ENCODE results near the gene PHACTR2.

Gene PHACTR2

DNA sequence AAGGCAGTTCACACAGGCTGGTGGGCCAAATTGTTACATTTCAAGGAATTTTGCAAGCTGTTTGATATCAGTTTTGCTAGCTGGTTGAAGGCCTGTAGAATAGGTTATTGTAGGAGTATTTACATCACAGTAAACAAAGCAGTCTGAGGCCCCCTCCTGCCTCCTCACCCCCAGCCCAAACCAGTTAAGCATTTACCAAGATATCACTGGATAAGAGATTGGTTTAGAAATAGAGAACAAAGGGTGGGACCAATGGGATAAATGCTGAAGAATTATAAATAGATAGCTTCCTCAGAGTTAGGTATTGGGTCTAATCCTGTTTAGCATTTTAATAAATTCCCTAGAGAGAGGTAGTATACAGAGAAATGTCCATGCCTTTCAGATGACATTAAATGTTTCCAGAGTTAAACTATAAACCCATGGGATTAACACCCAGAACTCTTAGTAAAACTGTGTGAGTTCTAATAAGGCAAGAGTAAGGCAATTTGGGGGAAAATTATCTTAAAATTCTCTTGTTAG lies 2.3 kb upstream of the PHACTR2 start:
- DNase-seq (ENCODE audit: low spot score), result no peak

GRCh38 chr6:143675946-143676345 lies 1.8 kb upstream of the PHACTR2 start:
- DNase-seq (ENCODE audit: low spot score), result no peak

GRCh38 chr6:143676437-143677045 lies 1.2 kb upstream of the PHACTR2 start:
- DNase-seq (ENCODE audit: low spot score), result no peak

DNA sequence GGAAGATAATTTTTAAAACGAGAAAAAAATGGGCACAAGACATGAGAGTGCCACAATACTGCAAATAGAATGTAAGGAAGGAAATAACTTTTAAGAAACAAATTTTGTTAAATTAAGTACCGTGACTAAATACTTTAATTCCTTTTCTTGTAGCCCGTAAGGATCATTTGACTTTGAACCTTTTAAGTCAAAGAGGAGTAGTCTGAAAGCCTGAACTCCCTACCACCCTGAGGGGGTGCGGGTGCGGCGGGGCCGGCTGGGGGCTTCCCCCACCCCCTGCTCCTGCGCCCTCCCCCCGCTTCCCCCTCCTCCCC lies 231 bp upstream of the PHACTR2 start:
- DNase-seq (ENCODE audit: low spot score), result no peak

- DNase-seq (ENCODE audit: low spot score), result no peak
Measured at GRCh38 chr6:143679041-143679440, 1.3 kb downstream of the PHACTR2 start.

DNA sequence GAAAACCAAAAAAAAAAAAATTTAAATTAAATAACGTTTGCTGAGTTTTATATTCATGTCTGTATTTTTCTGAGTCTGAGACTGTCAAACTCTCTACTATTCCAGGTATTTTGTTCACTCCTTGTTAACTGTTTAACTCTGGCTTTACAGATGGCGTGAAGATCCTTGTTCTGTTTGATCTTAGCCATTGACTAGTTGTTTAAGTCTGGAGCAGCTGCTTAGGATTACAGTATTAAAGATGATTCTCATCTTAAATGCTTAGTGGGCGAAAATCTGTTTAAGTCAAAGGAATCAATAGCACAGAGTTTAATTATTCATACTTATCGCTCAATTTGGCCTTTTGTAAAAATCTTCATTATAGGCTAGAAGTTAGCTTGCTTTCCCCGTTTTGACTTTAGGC lies 2.4 kb downstream of the PHACTR2 start:
- no peak for DNase-seq (ENCODE audit: low spot score)

- no peak for DNase-seq (ENCODE audit: low spot score)
Measured at GRCh38 chr6:143682805-143683204, 5.0 kb downstream of the PHACTR2 start.

- DNase-seq (ENCODE audit: low spot score), result no peak
Measured at GRCh38 chr6:143684486-143684885, 6.7 kb downstream of the PHACTR2 start.

- DNase-seq (ENCODE audit: low spot score), result no peak
Measured at GRCh38 chr6:143685653-143686052, 7.9 kb downstream of the PHACTR2 start.

DNA sequence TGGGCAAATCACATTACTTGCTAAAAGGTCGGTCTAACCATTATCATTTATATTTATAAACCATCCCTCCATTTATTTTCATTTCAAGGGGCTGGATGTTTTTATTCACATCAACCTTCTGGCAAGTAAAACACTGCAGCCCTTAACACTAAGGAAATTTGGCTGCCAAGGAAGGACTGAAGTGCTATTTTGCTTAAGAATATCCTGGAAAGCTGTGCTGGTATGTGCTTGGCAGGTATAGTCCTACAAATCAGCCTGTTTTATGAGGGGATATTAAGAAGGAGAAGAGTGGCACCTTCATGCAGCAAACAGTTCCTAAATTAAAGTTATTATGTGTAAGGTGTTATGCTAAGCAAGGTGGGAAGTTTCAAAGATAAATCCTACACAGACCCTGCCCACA lies 9.8 kb downstream of the PHACTR2 start:
- DNase-seq (ENCODE audit: low spot score), result no peak

GRCh38 chr6:143688681-143689080 lies 10.9 kb downstream of the PHACTR2 start:
- DNase-seq (ENCODE audit: low spot score), result no peak

GRCh38 chr6:143689852-143690251 lies 12.1 kb downstream of the PHACTR2 start:
- no peak for DNase-seq (ENCODE audit: low spot score)

GRCh38 chr6:143691155-143691554 lies 13.4 kb downstream of the PHACTR2 start:
- no peak for DNase-seq (ENCODE audit: low spot score)

DNA sequence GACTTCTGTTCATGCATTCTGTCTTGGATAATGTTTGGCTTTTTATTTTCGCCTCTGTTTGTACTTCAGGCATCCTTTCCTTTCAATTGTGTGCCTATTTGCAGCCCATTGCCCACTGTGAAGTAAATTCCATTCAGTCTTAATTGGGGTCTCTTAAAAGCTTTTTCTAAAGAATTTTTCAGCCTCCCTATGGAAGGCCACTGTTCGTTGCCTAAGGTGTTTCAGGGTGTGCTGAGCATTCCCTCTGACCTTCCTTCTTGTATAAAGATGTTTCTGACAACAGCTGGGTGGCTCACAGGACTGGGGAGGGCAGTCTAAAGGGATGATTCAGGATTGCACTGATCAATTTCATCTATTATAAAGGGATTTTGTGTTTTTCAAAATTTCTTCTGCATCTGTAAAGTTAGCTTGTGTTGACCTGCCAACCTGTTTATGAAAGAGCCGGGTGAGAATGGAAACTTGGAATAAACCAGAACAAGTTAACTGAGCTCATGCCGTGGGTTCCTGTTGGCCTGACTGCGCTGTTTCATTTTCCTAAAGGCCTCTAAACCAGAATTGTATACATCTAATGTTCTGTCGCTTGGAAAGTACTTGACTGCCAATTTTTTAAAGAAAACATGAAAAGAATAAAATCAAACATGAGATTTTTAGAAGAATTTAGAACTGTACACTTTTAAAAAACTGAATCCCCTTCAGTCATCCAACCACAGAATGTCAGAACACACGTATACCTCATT lies 14.3 kb downstream of the PHACTR2 start:
- no peak for DNase-seq (ENCODE audit: low spot score)

DNA sequence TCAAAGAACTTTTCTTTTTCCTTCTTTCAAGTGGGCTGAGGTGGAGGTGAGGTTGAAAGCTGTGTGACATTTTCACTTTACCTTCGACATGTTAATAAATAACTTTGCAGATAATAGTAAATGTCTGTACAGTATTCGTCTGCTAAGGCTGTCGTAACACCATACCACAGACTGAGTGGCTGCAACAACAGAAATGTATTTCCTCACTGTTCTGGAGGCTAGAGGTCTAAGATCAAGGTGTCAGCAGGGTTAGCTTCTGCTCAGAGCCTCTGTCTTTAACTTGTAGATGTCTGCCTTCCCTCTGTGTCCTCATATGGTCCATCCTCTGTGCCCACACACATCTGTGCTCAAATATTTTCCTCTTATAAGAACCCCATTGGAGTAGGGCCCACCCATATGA lies 14.9 kb downstream of the PHACTR2 start:
- DNase-seq (ENCODE audit: low spot score), result no peak

GRCh38 chr6:143694013-143694412 lies 16.2 kb downstream of the PHACTR2 start:
- no peak for DNase-seq (ENCODE audit: low spot score)

GRCh38 chr6:143694560-143694959 lies 16.8 kb downstream of the PHACTR2 start:
- DNase-seq (ENCODE audit: low spot score), result no peak

DNA sequence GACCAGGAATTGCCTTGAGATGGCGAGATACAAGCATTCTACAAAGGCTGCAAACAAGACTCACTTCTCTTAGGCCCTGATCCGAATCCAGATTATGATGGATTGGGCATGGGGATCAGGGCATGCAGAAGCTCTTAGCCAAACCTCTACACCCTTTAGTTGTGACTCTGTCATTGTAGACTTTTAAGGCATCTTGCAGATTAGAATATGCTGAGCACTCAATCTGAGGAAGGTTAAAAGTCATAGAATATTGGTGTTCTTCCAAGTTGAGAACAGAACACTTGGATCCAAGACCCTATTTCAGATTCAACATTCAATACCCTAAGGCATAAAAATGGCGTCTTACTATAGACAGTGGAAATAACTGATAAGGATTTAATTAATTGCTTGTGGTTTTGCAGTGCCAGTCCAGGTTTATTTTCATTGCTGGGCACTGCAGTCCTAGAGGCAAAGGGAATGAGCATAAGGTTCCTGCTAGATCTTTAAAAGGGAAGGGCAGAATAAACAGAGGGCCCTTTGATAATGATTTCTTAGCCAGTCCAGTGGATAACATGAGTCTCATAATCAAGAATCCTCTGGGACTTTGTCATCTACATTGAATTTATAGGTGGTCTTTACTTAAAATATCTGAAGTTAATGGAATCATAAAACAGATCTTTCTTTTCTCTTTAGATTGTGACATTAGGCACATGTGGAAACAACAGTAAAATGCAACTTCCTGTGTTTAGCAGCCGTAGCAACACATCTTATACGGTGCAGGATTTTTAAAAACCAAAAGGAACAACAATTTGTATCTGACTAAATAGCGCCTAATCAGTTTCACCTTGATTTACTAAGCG lies 17.6 kb downstream of the PHACTR2 start:
- DNase-seq (ENCODE audit: low spot score), result peak; percentile 73

DNA sequence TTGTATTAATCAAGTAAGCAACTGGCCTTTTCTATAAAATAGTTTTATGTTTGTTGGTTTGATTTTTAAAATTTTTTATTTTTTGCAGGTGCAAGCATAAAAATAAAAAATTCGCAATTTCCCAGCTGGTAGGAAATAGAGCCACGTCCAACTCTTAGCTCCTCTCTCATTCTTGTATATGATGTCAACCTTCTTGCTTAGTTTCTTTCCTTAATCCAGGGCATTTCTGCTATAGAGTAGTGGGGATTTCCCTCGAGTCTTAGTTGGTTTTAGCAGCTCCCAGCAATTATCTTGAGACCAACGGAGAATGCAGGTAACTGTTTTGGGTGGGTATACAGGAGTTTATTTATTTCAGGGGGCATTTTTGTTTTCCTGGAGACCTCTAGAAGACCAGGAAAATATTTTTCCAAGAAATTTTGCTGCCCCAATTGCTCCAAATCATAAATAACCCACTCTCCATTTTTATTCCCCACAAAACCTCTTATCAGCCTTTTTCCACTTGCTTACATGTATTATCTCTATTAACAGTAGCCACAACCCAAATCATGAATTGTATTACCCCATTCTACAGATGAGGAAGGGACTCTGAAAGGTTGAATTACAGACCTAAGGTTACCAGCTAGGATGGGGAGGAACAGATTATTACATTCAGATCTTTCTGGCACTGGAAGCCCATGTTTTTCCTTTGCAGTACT lies 18.4 kb downstream of the PHACTR2 start:
- DNase-seq (ENCODE audit: low spot score), result no peak

DNA sequence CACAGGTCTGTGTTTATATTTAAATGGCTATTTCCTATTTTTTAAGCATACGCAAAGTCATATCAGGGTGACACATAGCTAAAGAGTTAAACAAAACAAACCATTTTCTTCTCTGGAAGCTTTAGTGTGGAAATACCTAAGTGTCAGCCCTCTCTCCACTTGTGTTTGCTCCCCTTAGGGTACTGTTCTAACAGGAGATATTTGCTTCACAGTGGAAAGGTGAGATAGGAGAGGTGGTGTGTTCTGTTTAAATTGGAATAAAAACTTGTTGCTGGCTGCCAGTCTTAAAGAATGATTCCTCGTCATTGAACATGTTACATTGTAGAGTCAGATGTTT lies 18.9 kb downstream of the PHACTR2 start:
- no peak for DNase-seq (ENCODE audit: low spot score)

GRCh38 chr6:143697076-143697800 lies 19.5 kb downstream of the PHACTR2 start:
- DNase-seq (ENCODE audit: low spot score), result no peak

DNA sequence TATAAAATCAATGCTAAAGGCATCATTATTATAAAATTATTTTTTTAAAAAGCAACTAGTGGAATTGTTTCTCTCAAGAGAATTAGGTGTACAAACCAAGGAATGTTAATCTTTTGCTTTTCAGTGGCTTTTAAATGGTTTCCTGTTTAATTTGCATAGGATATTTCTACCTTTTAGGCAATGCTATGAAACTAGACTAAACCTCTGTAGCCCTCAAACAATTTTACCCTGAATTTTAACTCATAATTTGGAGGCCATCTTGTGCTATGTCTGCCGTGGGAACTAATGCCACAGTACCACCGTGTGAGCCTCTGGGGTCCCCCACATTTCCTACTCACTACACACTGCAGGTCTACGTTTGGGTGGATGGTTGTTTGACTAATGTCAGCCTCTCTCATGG lies 20.6 kb downstream of the PHACTR2 start:
- DNase-seq (ENCODE audit: low spot score), result no peak
